Ovary (tissue), 10 donors: ENCODE data around the gene FKBP9. TPM values are rescaled to one million over a fixed set of nuclear protein-coding genes. Genes with fewer than 3 reads are reported as not detected.

Experiments used
- DNase-seq, 5 donors: peaks; one replicate each; pipeline ENCODE4 v3.0.0-alpha.2; 2019 to 2020
- H3K27ac ChIP-seq, 2 donors: fragments of 200-600 bp; one replicate each; pipeline versions ENCODE4 v1.5.1 to v1.8.0; 2019 to 2022
- H3K27me3 ChIP-seq: fragments of 200-600 bp; one replicate; pipeline ENCODE4 v1.8.0; 2022
- H3K36me3 ChIP-seq: fragments of 200-600 bp; sonication (generic); one replicate; pipeline ENCODE4 v1.5.1; 2019
- H3K4me1 ChIP-seq: one replicate; pipeline ENCODE4 v1.8.1; 2013; ENCODE audit warnings: mild to moderate bottlenecking, moderate library complexity; ENCODE audit not compliant: insufficient read depth
- H3K4me3 ChIP-seq: fragments of 200-600 bp; sonication (generic); one replicate; pipeline ENCODE4 v1.5.1; 2017
- H3K9me3 ChIP-seq, 2 donors: fragments of 200-600 bp in 1 of 2; sonication (generic) in 1 of 2; one replicate each; pipeline versions ENCODE4 v1.5.1 to v1.8.1; 2013 to 2019; ENCODE audit warnings: mild to moderate bottlenecking in 1 of 2, moderate library complexity in 1 of 2
- CTCF ChIP-seq, 3 donors: fragments of 450-650 bp in 2 of 3; fragments of 200-600 bp in 1 of 3; IDR thresholded peaks; one replicate each; pipeline versions ENCODE4 v1.5.1 to v1.8.0; 2016 to 2022; ENCODE audit warnings: antibody characterized with exemption in 3 of 3, mild to moderate bottlenecking in 1 of 3
- EP300 ChIP-seq: sonication (generic); formaldehyde crosslinking; IDR thresholded peaks from one replicate; pipeline ENCODE4 v1.6.1; 2017; ENCODE audit warnings: antibody characterized with exemption
- POLR2A ChIP-seq: fragments of 450-650 bp; IDR thresholded peaks from one replicate; pipeline ENCODE4 v1.6.1; 2017; ENCODE audit warnings: antibody characterized with exemption, mild to moderate bottlenecking, moderate library complexity
- WGBS, 3 donors: extraction: QIAGEN DNeasy Blood & Tissue Kit in 1 of 3; methylation state at CpG; one replicate each; pipeline versions ENCODE4 v1.1.5 to v1.1.7; 2013 to 2017; 5-methylcytosine and 5-hydroxymethylcytosine counted together
- intact Hi-C, 4 donors: fragments of 100-400 bp; cut with DNase I; formaldehyde crosslinking; loops; one replicate each; pipeline versions ENCODE4 v1.11.0 to v1.15.1; 2022 to 2023
- long read RNA-seq, 3 donors: library from polyadenylated mRNA in 2 of 3; unstranded in 2 of 3; transcript quantifications; one replicate each; pipeline ENCODE4 v2.0.0 and lab custom pipeline, GENCODE V29; 2021 to 2026
- polyA plus RNA-seq, 2 donors: library from polyadenylated mRNA; stranded (reverse); fragments of 200-250 nt in 1 of 2; fragments of 350-450 nt in 1 of 2; fragmentation: Illumina TruSeq in 1 of 2; extraction: RNeasy Lipid Tissue Mini Kit (QIAGEN cat#74804) in 1 of 2; gene quantifications; one replicate each; pipeline ENCODE4 v1.2.3, GENCODE V29; 2013 to 2014
- total RNA-seq, 7 donors: library from RNA; depleted of rRNA in 2 of 7; stranded (reverse); fragments of >200 nt in 2 of 7; fragmentation: NEBNext Ultra II Directional in 3 of 7; extraction: Animal tissue kit (Norgen Biotek cat#: 25700) in 3 of 7; gene quantifications; one replicate each; pipeline versions ENCODE4 v1.1.0 to v1.2.4, GENCODE V29; 2016 to 2023
- donor health status: DM: no; HTN: no; CAD: no; lungs with moderate emphysema.
- donor health status: DM: no; HTN: no; CAD: no.
- donor health status: Bipolar disorder and iron deficiency.
- donor health status: DM: yes; HTN: yes; CAD: no.
- donor health status: DM: no; HTN: no; CAD: no.
- donor health status: DM: yes; HTN: yes; CAD: no.

The FKBP9 gene
- total RNA-seq (100 to 1,000 TPM in 4 of 7 donors, 10 to 100 TPM in 3; 65.6 to 200 (median 101) TPM), polyA plus RNA-seq (100 to 1,000 TPM in 1 of 2 donors, 10 to 100 TPM in 1; 53.2 to 142 TPM)
- long read RNA-seq, donor 1, transcript FKBP9-201 (10 exons, 3,462 nt): major isoform, 47 of 72 reads
- long read RNA-seq, donor 1, partial matches to known transcripts: 7 of 72 reads
- long read RNA-seq, donor 1, other reads (novel, unspliced or antisense): 17 of 72 reads
- long read RNA-seq, donor 2, transcript FKBP9-201 (10 exons, 3,462 nt): major isoform, 23 of 23 reads
- long read RNA-seq, donor 2, partial matches to known transcripts: 0 of 23 reads
- long read RNA-seq, donor 2, other reads (novel, unspliced or antisense): 0 of 23 reads
- long read RNA-seq, donor 3, transcript FKBP9-201 (10 exons, 3,462 nt): major isoform, 191 of 212 reads
- long read RNA-seq, donor 3, partial matches to known transcripts: 12 of 212 reads
- long read RNA-seq, donor 3, other reads (novel, unspliced or antisense): 9 of 212 reads

DNA sequence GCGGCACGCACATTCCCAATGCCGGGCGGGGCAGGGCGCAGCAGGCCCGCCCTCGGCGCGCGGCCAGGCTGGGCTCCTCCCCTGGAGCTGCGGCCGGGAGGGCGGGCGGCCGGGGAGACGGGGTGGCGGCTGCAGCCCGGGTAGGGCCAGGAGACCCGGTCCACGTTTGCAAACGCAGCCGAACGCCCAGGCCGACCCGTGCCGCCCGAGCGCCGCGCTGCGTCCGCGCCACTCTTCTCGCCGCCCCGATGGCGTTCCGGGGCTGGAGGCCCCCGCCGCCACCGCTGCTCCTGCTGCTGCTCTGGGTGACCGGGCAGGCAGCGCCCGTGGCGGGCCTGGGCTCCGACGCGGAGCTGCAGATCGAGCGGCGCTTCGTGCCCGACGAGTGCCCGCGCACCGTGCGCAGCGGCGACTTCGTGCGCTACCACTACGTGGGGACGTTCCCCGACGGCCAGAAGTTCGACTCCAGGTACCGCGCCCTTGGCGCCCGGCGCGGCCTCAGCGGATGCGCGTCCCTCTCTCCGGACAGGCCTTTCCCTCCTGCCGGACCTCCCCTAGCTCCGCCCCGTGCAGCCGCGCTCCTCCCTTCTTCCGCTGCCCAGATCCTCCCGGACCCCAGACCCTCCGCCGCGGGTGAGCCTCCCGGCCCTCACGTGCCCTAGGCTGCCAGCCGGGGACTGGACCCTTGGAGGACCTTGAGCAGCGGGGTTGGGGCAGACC lies at the start of gene FKBP9:
FKBP9 (plus strand) TSS at position 115 of the 720 bp plus-strand sequence; CDS start at position 249, 134 bp downstream.
- intact Hi-C loops: no loop called here
- no peaks in the 10 kb centered on the region for H3K9me3 ChIP-seq
- TF ChIP-seq POLR2A: no peak
- TF ChIP-seq CTCF (IDR thresholded peaks at IDR 0.05): no peak
- TF ChIP-seq EP300: no peak
- H3K27me3 ChIP-seq: no peaks in the 10 kb centered on the region
- WGBS, 3 donors: 0 to 1% (median 1%) methylated on average over 58 to 91 of the region's 91 CpGs
- peaks cover 3% of the 10 kb centered on the region for H3K4me1 ChIP-seq
- peak within 1 kb of the TSS; percentile 23 to 31 for H3K27ac ChIP-seq
- H3K36me3 ChIP-seq: no peaks in the 10 kb centered on the region
- DNase-seq: peak; percentile 82 to 90 (median 86)
- peak within 1 kb of the TSS; percentile 83 for H3K4me3 ChIP-seq

DNA sequence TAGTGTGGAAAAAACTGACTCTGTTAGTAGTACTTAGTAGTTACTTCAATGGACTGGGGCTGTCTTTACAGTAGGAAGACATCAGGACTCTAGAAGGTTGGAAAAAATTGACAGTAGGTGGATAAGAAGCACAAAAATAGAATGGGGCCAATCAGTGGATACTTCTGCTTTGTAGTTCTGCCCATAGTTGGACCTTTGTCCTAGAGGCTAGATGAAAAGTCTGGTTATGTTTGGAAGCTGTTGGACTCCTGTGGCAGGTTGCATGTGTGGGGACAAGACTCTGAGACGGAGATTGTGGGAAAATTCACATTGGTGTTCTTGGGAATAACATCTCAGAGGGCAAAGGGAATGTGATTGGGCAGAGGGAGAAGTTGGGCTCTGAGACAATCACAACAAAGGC lies 47.0 kb upstream of the FKBP9 start:
- H3K4me1 ChIP-seq: no peaks in the 10 kb centered on the region
- intact Hi-C loops: no loop called here
- no peak for TF ChIP-seq CTCF (IDR thresholded peaks at IDR 0.05)
- TF ChIP-seq POLR2A: no peak
- no peaks in the 10 kb centered on the region for H3K9me3 ChIP-seq
- WGBS, 3 donors: 65 to 84% (median 80%) methylated on average over 1 of the region's 1 CpG
- H3K4me3 ChIP-seq: no peak overlapping the region
- H3K27ac ChIP-seq: no peak overlapping the region
- no peaks in the 10 kb centered on the region for H3K36me3 ChIP-seq
- DNase-seq: no peak
- no peaks in the 10 kb centered on the region for H3K27me3 ChIP-seq

- no peaks in the 10 kb centered on the region for H3K27me3 ChIP-seq
- no peak overlapping the region for H3K27ac ChIP-seq
- no peak for TF ChIP-seq CTCF (IDR thresholded peaks at IDR 0.05)
- TF ChIP-seq EP300: no peak
- TF ChIP-seq POLR2A: no peak
- no peak for DNase-seq
- H3K36me3 ChIP-seq: no peaks in the 10 kb centered on the region
- no peak overlapping the region for H3K4me3 ChIP-seq
- H3K9me3 ChIP-seq: no peaks in the 10 kb centered on the region
- 80 to 86% (median 83%) methylated on average over 1 of the region's 1 CpG for WGBS, 3 donors
- no peaks in the 10 kb centered on the region for H3K4me1 ChIP-seq
- intact Hi-C loops: no loop called here
These were observed 43.1 kb upstream of the FKBP9 start for GRCh38 chr7:32914184-32914583.

GRCh38 chr7:32915041-32915536 lies 42.2 kb upstream of the FKBP9 start:
- Histone ChIP-seq H3K9me3 (no peaks in the 10 kb centered on the region), H3K4me3 (no peak overlapping the region), H3K27me3 (no peaks in the 10 kb centered on the region), H3K27ac (no peak overlapping the region), H3K36me3 (no peaks in the 10 kb centered on the region), H3K4me1 (no peaks in the 10 kb centered on the region)
- no peak for TF ChIP-seq EP300
- TF ChIP-seq CTCF (IDR thresholded peaks at IDR 0.05): no peak
- no peak for TF ChIP-seq POLR2A
- 91 to 95% (median 95%) methylated on average over 5 of the region's 5 CpGs for WGBS, 3 donors
- intact Hi-C loops: no loop called here
- DNase-seq: no peak
